H9 (cell line): ENCODE data around the gene HHAT. TPM values are rescaled to one million over a fixed set of nuclear protein-coding genes. Genes with fewer than 3 reads are reported as not detected.

Source experiments
- DNase-seq: peaks from one replicate; pipeline ENCODE4 v3.0.0-alpha.2; 2017
- H2AFZ ChIP-seq: one replicate; pipeline ENCODE4 v1.6.1; 2013; ENCODE audit warnings: mild to moderate bottlenecking, low read length, control low read depth, moderate library complexity
- H2AK5ac ChIP-seq: 2 replicates; pipeline ENCODE4 v1.6.1; 2013; ENCODE audit warnings: low read length, control low read depth, mixed read lengths; ENCODE audit not compliant: insufficient read length
- H2BK120ac ChIP-seq: one replicate; pipeline ENCODE4 v1.6.1; 2013; ENCODE audit warnings: low read depth, mild to moderate bottlenecking, low read length, control low read depth, inconsistent platforms; ENCODE audit not compliant: poor library complexity, severe bottlenecking
- H2BK12ac ChIP-seq: 2 replicates; pipeline ENCODE4 v1.6.1; 2013; ENCODE audit warnings: low read length, control low read depth, mixed read lengths, low read depth; ENCODE audit not compliant: insufficient read length
- H2BK15ac ChIP-seq: 2 replicates; pipeline ENCODE4 v1.6.1; 2013; ENCODE audit warnings: low read depth, low read length, control low read depth
- H2BK20ac ChIP-seq: one replicate; pipeline ENCODE4 v1.6.1; 2013; ENCODE audit warnings: low read depth, mild to moderate bottlenecking, low read length, control low read depth, inconsistent platforms; ENCODE audit not compliant: poor library complexity, severe bottlenecking
- H2BK5ac ChIP-seq: 2 replicates; pipeline ENCODE4 v1.6.1; 2013; ENCODE audit warnings: low read length, control low read depth, mixed read lengths; ENCODE audit not compliant: insufficient read length
- H3K14ac ChIP-seq: 2 replicates; pipeline ENCODE4 v1.6.1; 2013; ENCODE audit warnings: low read length, control low read depth; ENCODE audit not compliant: insufficient read depth
- H3K18ac ChIP-seq: 2 replicates; pipeline ENCODE4 v1.6.1; 2013; ENCODE audit warnings: low read depth, mild to moderate bottlenecking, mixed read lengths, low read length, control low read depth; ENCODE audit not compliant: insufficient read length
- H3K23ac ChIP-seq: 2 replicates; pipeline ENCODE4 v1.6.1; 2013; ENCODE audit warnings: low read length, control low read depth, mixed read lengths, low read depth; ENCODE audit not compliant: insufficient read length
- H3K23me2 ChIP-seq: 2 replicates; pipeline ENCODE4 v1.6.1; 2013; ENCODE audit warnings: low read depth, mild to moderate bottlenecking, mixed read lengths, low read length, control low read depth; ENCODE audit not compliant: insufficient read length, poor library complexity, severe bottlenecking
- H3K27ac ChIP-seq: 2 replicates; pipeline ENCODE4 v1.5.1; 2013; ENCODE audit warnings: low read length, control low read depth, mixed read lengths, low read depth; ENCODE audit not compliant: insufficient read length
- H3K27me3 ChIP-seq: 2 replicates; pipeline ENCODE4 v1.6.1; 2013; ENCODE audit warnings: low read length, control low read depth, inconsistent platforms; ENCODE audit not compliant: insufficient read depth
- H3K4ac ChIP-seq: 2 replicates; pipeline ENCODE4 v1.6.1; 2013; ENCODE audit warnings: low read depth, mild to moderate bottlenecking, control low read depth, inconsistent platforms, low read length, moderate library complexity
- H3K4me1 ChIP-seq: 2 replicates; pipeline ENCODE4 v1.6.1; 2013; ENCODE audit warnings: low read length, control low read depth, inconsistent platforms; ENCODE audit not compliant: insufficient read depth
- H3K4me2 ChIP-seq: 2 replicates; pipeline ENCODE4 v1.6.1; 2013; ENCODE audit warnings: low read length, control low read depth, mixed read lengths; ENCODE audit not compliant: insufficient read length, insufficient read depth
- H3K56ac ChIP-seq: 2 replicates; pipeline ENCODE4 v1.6.1; 2013; ENCODE audit warnings: low read depth, mild to moderate bottlenecking, mixed read lengths, low read length, control low read depth; ENCODE audit not compliant: insufficient read length
- H3K79me1 ChIP-seq: 2 replicates; pipeline ENCODE4 v1.6.1; 2013; ENCODE audit warnings: low read depth, mild to moderate bottlenecking, moderate library complexity, low read length, control low read depth, inconsistent platforms; ENCODE audit not compliant: insufficient read depth, poor library complexity, severe bottlenecking
- H3K79me2 ChIP-seq: 2 replicates; pipeline ENCODE4 v1.6.1; 2013; ENCODE audit warnings: low read length, control low read depth, inconsistent platforms; ENCODE audit not compliant: insufficient read depth
- H3K9ac ChIP-seq: 2 replicates; pipeline ENCODE4 v1.6.1; 2013; ENCODE audit warnings: low read length, control low read depth, mixed read lengths; ENCODE audit not compliant: insufficient read length; ENCODE audit errors: extremely low read depth
- H3K9me3 ChIP-seq: one replicate; pipeline ENCODE4 v1.6.1; 2013; ENCODE audit warnings: low read depth, low read length, inconsistent platforms; ENCODE audit not compliant: control insufficient read depth
- H3T11ph ChIP-seq: one replicate; pipeline ENCODE4 v1.6.1; 2013; ENCODE audit warnings: mild to moderate bottlenecking, low read length, control low read depth, inconsistent platforms
- H4K20me1 ChIP-seq: one replicate; pipeline ENCODE4 v1.6.1; 2013; ENCODE audit not compliant: control insufficient read depth, insufficient read length, insufficient read depth
- H4K5ac ChIP-seq: 2 replicates; pipeline ENCODE4 v1.6.1; 2013; ENCODE audit warnings: low read depth, mild to moderate bottlenecking, mixed read lengths, low read length, control low read depth; ENCODE audit not compliant: insufficient read length
- H4K8ac ChIP-seq: replicated peaks from 2 replicates; pipeline ENCODE4 v1.6.1; 2013; ENCODE audit warnings: low read length, control low read depth, mixed read lengths, low read depth; ENCODE audit not compliant: insufficient read length
- H4K91ac ChIP-seq: 2 replicates; pipeline ENCODE4 v1.6.1; 2013; ENCODE audit warnings: low read depth, mild to moderate bottlenecking, moderate library complexity, mixed read lengths, low read length, control low read depth; ENCODE audit not compliant: insufficient read length
- H3K27ac Mint-ChIP-seq, 3 experiments: 2 replicates in 2 of 3; 3 replicates in 1 of 3; pipeline ENCODE4 v1.8.0; 2020 to 2021; ENCODE audit warnings: mixed read lengths in 3 of 3, mild to moderate bottlenecking in 1 of 3, moderate library complexity in 1 of 3
- H3K27me3 Mint-ChIP-seq: 2 replicates; pipeline ENCODE4 v1.8.0; 2021; ENCODE audit warnings: low read depth, mild to moderate bottlenecking, moderate library complexity, mixed read lengths
- H3K36me3 Mint-ChIP-seq, 3 experiments: 2 replicates in 2 of 3; 3 replicates in 1 of 3; pipeline ENCODE4 v1.8.0; 2020 to 2021; ENCODE audit warnings: low read depth in 3 of 3, mixed read lengths in 3 of 3; ENCODE audit not compliant: insufficient read depth in 1 of 3
- H3K4me1 Mint-ChIP-seq, 2 experiments: 2 replicates each; pipeline ENCODE4 v1.8.0; 2020; ENCODE audit warnings: mixed read lengths in 2 of 2
- H3K4me3 Mint-ChIP-seq, 2 experiments: 2 replicates in 1 of 2; 3 replicates in 1 of 2; pipeline ENCODE4 v1.8.0; 2020 to 2021; ENCODE audit warnings: mild to moderate bottlenecking in 2 of 2, mixed read lengths in 2 of 2, moderate library complexity in 1 of 2
- H3K9me3 Mint-ChIP-seq, 2 experiments: 2 replicates in 1 of 2; 3 replicates in 1 of 2; pipeline ENCODE4 v1.8.0; 2020; ENCODE audit warnings: mild to moderate bottlenecking in 2 of 2, mixed read lengths in 2 of 2, moderate library complexity in 1 of 2
- CTCF ChIP-seq: fragments of 200-600 bp; sonication (generic); conservative IDR thresholded peaks from 3 replicates; pipeline ENCODE4 v1.8.0; 2021; ENCODE audit warnings: antibody characterized with exemption, mild to moderate bottlenecking
- WGBS: extraction: QIAGEN DNeasy Blood & Tissue Kit; methylation state at CpG from one replicate; pipeline ENCODE4 v1.1.7; 2013; ENCODE audit warnings: missing lambda C conversion rate, low lambda C conversion rate, mixed read lengths; ENCODE audit not compliant: insufficient read length; ENCODE audit errors: extremely low coverage; 5-methylcytosine and 5-hydroxymethylcytosine counted together
- total RNA-seq: library from RNA; stranded (reverse); gene quantifications from 2 replicates; pipeline ENCODE4 v1.2.1, GENCODE V29; 2021

Gene HHAT
- total RNA-seq, 1 experiment from 2014 or later, result 0.48 TPM

- no peak overlapping the region for H3K56ac ChIP-seq
- H2BK20ac ChIP-seq, result no peak overlapping the region
Measured at GRCh38 chr1:210573141-210573540, 244.4 kb downstream of the HHAT start.

More at GRCh38 chr1:210573141-210573540, 244.4 kb downstream of the HHAT start:
- Histone ChIP-seq H3K27ac (no peak overlapping the region), H2BK5ac (no peak overlapping the region), H3K4me1 (no peaks in the 10 kb centered on the region), H4K20me1 (no peaks in the 10 kb centered on the region), H3K23me2 (no peaks in the 10 kb centered on the region), H2AFZ (no peak overlapping the region), H3K4ac (no peak overlapping the region), H2BK15ac (no peak overlapping the region), H3T11ph (no peak overlapping the region), H4K8ac (no peak overlapping the region), H3K27me3 (no peaks in the 10 kb centered on the region), H2BK120ac (no peak overlapping the region), H3K4me2 (no peak overlapping the region), H3K14ac (no peak overlapping the region), H3K79me1 (no peaks in the 10 kb centered on the region), H3K23ac (no peak overlapping the region), H3K9ac (no peak overlapping the region), H4K5ac (no peak overlapping the region), H3K79me2 (no peaks in the 10 kb centered on the region), H2AK5ac (no peak overlapping the region), H3K9me3 (no peaks in the 10 kb centered on the region), H2BK12ac (no peak overlapping the region), H4K91ac (no peak overlapping the region), H3K18ac (no peak overlapping the region)
- no peak overlapping the region for H3K27ac Mint-ChIP-seq
- H3K9me3 Mint-ChIP-seq, result peaks cover 6 to 11% of the 10 kb centered on the region in 2 experiments
- no CpG with 5 or more reads among the region's 6 CpGs for WGBS
- no peak overlapping the region for H3K4me3 Mint-ChIP-seq
- no peak for TF ChIP-seq CTCF
- peaks cover 0 to 7% (median 0%) of the 10 kb centered on the region in 3 experiments; a peak in 4 of 7 replicates for H3K36me3 Mint-ChIP-seq
- H3K4me1 Mint-ChIP-seq, result no peaks in the 10 kb centered on the region
- DNase-seq, result no peak
- peaks cover 2% of the 10 kb centered on the region for H3K27me3 Mint-ChIP-seq
